ENCODE measurements around the gene FHIP1A.

DNA sequence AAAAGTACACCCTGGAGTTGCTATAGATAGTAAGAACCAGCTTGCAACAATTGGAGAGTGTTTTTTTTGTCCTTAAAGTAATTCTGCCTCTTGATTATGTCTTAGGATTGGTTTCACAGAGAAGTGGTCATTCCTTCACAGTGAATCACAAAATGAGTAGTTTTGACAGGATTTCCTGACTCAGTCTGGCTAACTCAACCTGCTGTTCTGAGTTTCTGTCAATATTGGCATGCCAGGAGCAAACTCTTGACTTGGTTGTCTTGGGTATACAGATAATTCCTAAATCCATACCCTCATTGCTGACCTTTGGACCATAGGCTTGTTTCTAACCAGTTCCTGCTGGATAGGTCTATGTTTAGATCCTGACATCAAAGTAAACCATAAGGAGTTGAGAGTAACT lies 9.4 kb downstream of the FHIP1A start:
- TF ChIP-seq, protein P1, sequence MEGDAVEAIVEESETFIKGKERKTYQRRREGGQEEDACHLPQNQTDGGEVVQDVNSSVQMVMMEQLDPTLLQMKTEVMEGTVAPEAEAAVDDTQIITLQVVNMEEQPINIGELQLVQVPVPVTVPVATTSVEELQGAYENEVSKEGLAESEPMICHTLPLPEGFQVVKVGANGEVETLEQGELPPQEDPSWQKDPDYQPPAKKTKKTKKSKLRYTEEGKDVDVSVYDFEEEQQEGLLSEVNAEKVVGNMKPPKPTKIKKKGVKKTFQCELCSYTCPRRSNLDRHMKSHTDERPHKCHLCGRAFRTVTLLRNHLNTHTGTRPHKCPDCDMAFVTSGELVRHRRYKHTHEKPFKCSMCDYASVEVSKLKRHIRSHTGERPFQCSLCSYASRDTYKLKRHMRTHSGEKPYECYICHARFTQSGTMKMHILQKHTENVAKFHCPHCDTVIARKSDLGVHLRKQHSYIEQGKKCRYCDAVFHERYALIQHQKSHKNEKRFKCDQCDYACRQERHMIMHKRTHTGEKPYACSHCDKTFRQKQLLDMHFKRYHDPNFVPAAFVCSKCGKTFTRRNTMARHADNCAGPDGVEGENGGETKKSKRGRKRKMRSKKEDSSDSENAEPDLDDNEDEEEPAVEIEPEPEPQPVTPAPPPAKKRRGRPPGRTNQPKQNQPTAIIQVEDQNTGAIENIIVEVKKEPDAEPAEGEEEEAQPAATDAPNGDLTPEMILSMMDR (IDR thresholded peaks at IDR 0.05; ENCODE audit: low read depth, low read length, missing input control): no peak
- no peak for TF ChIP-seq MAX (IDR thresholded peaks at IDR 0.05)
- TF ChIP-seq YY1 (IDR thresholded peaks at IDR 0.05): no peak
